Hematopoietic multipotent progenitor cell (in vitro differentiated cells): Measurements from ENCODE around the gene OVOL3. TPM values are rescaled to one million over a fixed set of nuclear protein-coding genes. Genes with fewer than 3 reads are reported as not detected.
A peak's percentile ranks its signal among the peaks of the same experiment; 100 is the strongest.
"Not testable (repeated sequence)": the region's sequence is repeated elsewhere in the genome, so short reads cannot be mapped to it uniquely, and the experiment has no call there.

Source experiments
- DNase-seq, 3 donors: peaks; one replicate each; pipeline ENCODE4 v3.0.0-alpha.2; 2011 to 2015; ENCODE audit warnings: low read depth in 2 of 3, low spot score in 2 of 3
- total RNA-seq: library from RNA; depleted of rRNA; stranded (reverse); fragments of >200 nt; gene quantifications from one replicate; pipeline ENCODE4 v1.2.3, GENCODE V29; 2012

Gene OVOL3
- total RNA-seq, 1 donor: not detected

- no peak for DNase-seq
Observed at GRCh38 chr19:36121486-36122124, 10.7 kb downstream of the OVOL3 start.

GRCh38 chr19:36125557-36125956 is 14.6 kb downstream of the OVOL3 start:
- no peak for DNase-seq

GRCh38 chr19:36128392-36128736 is 17.4 kb downstream of the OVOL3 start:
- DNase-seq: no peak

- DNase-seq: not testable (repeated sequence)
Observed at GRCh38 chr19:36131221-36131620, 20.3 kb downstream of the OVOL3 start.

- not testable (repeated sequence) for DNase-seq
Observed at GRCh38 chr19:36134867-36135266, 23.9 kb downstream of the OVOL3 start.

- DNase-seq: no peak
Observed at GRCh38 chr19:36136964-36137686, 26.2 kb downstream of the OVOL3 start.

GRCh38 chr19:36139120-36139472 is 28.2 kb downstream of the OVOL3 start:
- DNase-seq: no peak

- DNase-seq: peak; percentile 83 to 98 (median 97)
Observed at GRCh38 chr19:36139473-36140303, 28.7 kb downstream of the OVOL3 start, which contains the start of gene CAPNS1. CAPNS1 (plus strand) TSS chr19:36140066; CDS start chr19:36141012, 946 bp downstream.

- peak; percentile 25 to 71 (median 52) for DNase-seq
Observed at GRCh38 chr19:36140304-36141038, 29.5 kb downstream of the OVOL3 start.

- peak; percentile 80 to 92 (median 87) for DNase-seq
Observed at GRCh38 chr19:36141039-36141927, 30.3 kb downstream of the OVOL3 start.

GRCh38 chr19:36142046-36142445 is 31.1 kb downstream of the OVOL3 start:
- DNase-seq: no peak

GRCh38 chr19:36142496-36142895 is 31.6 kb downstream of the OVOL3 start:
- no peak for DNase-seq

- no peak for DNase-seq
Observed at GRCh38 chr19:36144624-36145023, 33.7 kb downstream of the OVOL3 start.

- DNase-seq: no peak
Observed at GRCh38 chr19:36149673-36150406, 38.9 kb downstream of the OVOL3 start.

GRCh38 chr19:36150586-36150985 is 39.6 kb downstream of the OVOL3 start:
- DNase-seq: no peak

- no peak for DNase-seq
Observed at GRCh38 chr19:36151144-36152018, 40.4 kb downstream of the OVOL3 start.

- DNase-seq: no peak
Observed at GRCh38 chr19:36152019-36152351, 41.0 kb downstream of the OVOL3 start.

- DNase-seq: peak in 1 of 3 donors; percentile 25
Observed at GRCh38 chr19:36152352-36153091, 41.6 kb downstream of the OVOL3 start, which contains the start of gene COX7A1. COX7A1 (minus strand) TSS chr19:36152447; CDS start chr19:36152407, 40 bp downstream.
